Stimulated activated naive CD8-positive, alpha-beta T cell treated with anti-CD3 and anti-CD28 coated beads, Interleukin-15, Interleukin-2, amounts not matched to agents 100 ng/mL and 50 ng/mL, for 24 hours (primary cell): Measurements from ENCODE around the gene FNDC8.

Source experiments
- H3K27ac Mint-ChIP-seq: one replicate; pipeline ENCODE4 v1.8.0; 2021; ENCODE audit warnings: mild to moderate bottlenecking, mixed read lengths
- H3K27me3 Mint-ChIP-seq: one replicate; pipeline ENCODE4 v1.8.0; 2021; ENCODE audit warnings: mixed read lengths
- H3K36me3 Mint-ChIP-seq: one replicate; pipeline ENCODE4 v1.8.0; 2021; ENCODE audit warnings: low read depth, mixed read lengths
- H3K4me1 Mint-ChIP-seq: one replicate; pipeline ENCODE4 v1.8.0; 2021; ENCODE audit warnings: low read depth, mixed read lengths
- H3K4me3 Mint-ChIP-seq: one replicate; pipeline ENCODE4 v1.8.0; 2021; ENCODE audit warnings: mild to moderate bottlenecking, mixed read lengths
- H3K9me3 Mint-ChIP-seq: one replicate; pipeline ENCODE4 v1.8.0; 2021; ENCODE audit warnings: mixed read lengths

Gene FNDC8

GRCh38 chr17:35117984-35118383 lies 3.4 kb upstream of the FNDC8 start:
- Mint-ChIP-seq H3K9me3 (no peaks in the 10 kb centered on the region), H3K27ac (peak overlapping the region; percentile 86), H3K27me3 (no peaks in the 10 kb centered on the region), H3K36me3 (peaks cover 23% of the 10 kb centered on the region), H3K4me1 (peaks cover 39% of the 10 kb centered on the region), H3K4me3 (peak overlapping the region; percentile 89)

GRCh38 chr17:35119370-35120165 lies 1.8 kb upstream of the FNDC8 start, which contains the start of gene RAD51D:
Gene RAD51D (minus strand): TSS chr17:35119860. CDS start chr17:35119613, 247 bp downstream.
- Mint-ChIP-seq H3K27ac (peak within 1 kb of the TSS; percentile 86), H3K4me3 (peak within 1 kb of the TSS; percentile 89), H3K36me3 (peaks cover 23% of the 10 kb centered on the region), H3K4me1 (peaks cover 39% of the 10 kb centered on the region), H3K27me3 (no peaks in the 10 kb centered on the region), H3K9me3 (no peaks in the 10 kb centered on the region)

GRCh38 chr17:35127751-35128514 lies 6.5 kb downstream of the FNDC8 start:
- H3K36me3 Mint-ChIP-seq = peaks cover 11% of the 10 kb centered on the region
- no peak overlapping the region for H3K4me3 Mint-ChIP-seq
- no peak overlapping the region for H3K27ac Mint-ChIP-seq

GRCh38 chr17:35129154-35129972 lies 7.9 kb downstream of the FNDC8 start:
- H3K27ac Mint-ChIP-seq = no peak overlapping the region
- no peak overlapping the region for H3K4me3 Mint-ChIP-seq
- peaks cover 22% of the 10 kb centered on the region for H3K36me3 Mint-ChIP-seq
- H3K4me1 Mint-ChIP-seq = no peaks in the 10 kb centered on the region
- no peaks in the 10 kb centered on the region for H3K27me3 Mint-ChIP-seq
- no peaks in the 10 kb centered on the region for H3K9me3 Mint-ChIP-seq

More at GRCh38 chr17:35127751-35128514, 6.5 kb downstream of the FNDC8 start:
- Mint-ChIP-seq H3K27me3 (no peaks in the 10 kb centered on the region), H3K9me3 (no peaks in the 10 kb centered on the region), H3K4me1 (no peaks in the 10 kb centered on the region)

- peaks cover 26% of the 10 kb centered on the region for H3K36me3 Mint-ChIP-seq
- no peak overlapping the region for H3K4me3 Mint-ChIP-seq
- no peak overlapping the region for H3K27ac Mint-ChIP-seq
- no peaks in the 10 kb centered on the region for H3K27me3 Mint-ChIP-seq
- H3K4me1 Mint-ChIP-seq = no peaks in the 10 kb centered on the region
- no peaks in the 10 kb centered on the region for H3K9me3 Mint-ChIP-seq
Observed at GRCh38 chr17:35129973-35130351, 8.5 kb downstream of the FNDC8 start.

- Mint-ChIP-seq H3K4me1 (no peaks in the 10 kb centered on the region), H3K9me3 (no peaks in the 10 kb centered on the region), H3K27me3 (no peaks in the 10 kb centered on the region), H3K27ac (no peak overlapping the region), H3K4me3 (no peak overlapping the region), H3K36me3 (peaks cover 30% of the 10 kb centered on the region)
Observed at GRCh38 chr17:35130392-35130791, 9.0 kb downstream of the FNDC8 start.

GRCh38 chr17:35132099-35132498 lies 10.7 kb downstream of the FNDC8 start:
- Mint-ChIP-seq H3K4me1 (no peaks in the 10 kb centered on the region), H3K4me3 (no peak overlapping the region), H3K27ac (no peak overlapping the region), H3K9me3 (no peaks in the 10 kb centered on the region), H3K27me3 (no peaks in the 10 kb centered on the region), H3K36me3 (peaks cover 44% of the 10 kb centered on the region)

- H3K9me3 Mint-ChIP-seq = no peaks in the 10 kb centered on the region
- no peak overlapping the region for H3K4me3 Mint-ChIP-seq
- H3K27ac Mint-ChIP-seq = no peak overlapping the region
- H3K36me3 Mint-ChIP-seq = peaks cover 48% of the 10 kb centered on the region
- no peaks in the 10 kb centered on the region for H3K27me3 Mint-ChIP-seq
- H3K4me1 Mint-ChIP-seq = no peaks in the 10 kb centered on the region
Observed at GRCh38 chr17:35132816-35133550, 11.6 kb downstream of the FNDC8 start.

GRCh38 chr17:35135322-35135721 lies 13.9 kb downstream of the FNDC8 start:
- Mint-ChIP-seq H3K27ac (no peak overlapping the region), H3K4me1 (peaks cover 2% of the 10 kb centered on the region), H3K9me3 (no peaks in the 10 kb centered on the region), H3K27me3 (no peaks in the 10 kb centered on the region), H3K4me3 (no peak overlapping the region), H3K36me3 (peaks cover 54% of the 10 kb centered on the region)

- no peak overlapping the region for H3K27ac Mint-ChIP-seq
- H3K36me3 Mint-ChIP-seq = peaks cover 53% of the 10 kb centered on the region
- no peaks in the 10 kb centered on the region for H3K9me3 Mint-ChIP-seq
- no peak overlapping the region for H3K4me3 Mint-ChIP-seq
- peaks cover 15% of the 10 kb centered on the region for H3K4me1 Mint-ChIP-seq
- no peaks in the 10 kb centered on the region for H3K27me3 Mint-ChIP-seq
Observed at GRCh38 chr17:35138218-35138617, 16.8 kb downstream of the FNDC8 start.

GRCh38 chr17:35141681-35142466 lies 20.5 kb downstream of the FNDC8 start, which contains the start of gene NLE1:
Gene NLE1 (minus strand): TSS chr17:35142303. CDS start chr17:35142275, 28 bp downstream.
- Mint-ChIP-seq H3K4me3 (peak within 1 kb of the TSS; percentile 88), H3K4me1 (peaks cover 15% of the 10 kb centered on the region), H3K9me3 (no peaks in the 10 kb centered on the region), H3K36me3 (peaks cover 23% of the 10 kb centered on the region), H3K27ac (peak within 1 kb of the TSS; percentile 84), H3K27me3 (no peaks in the 10 kb centered on the region)

- peak overlapping the region; percentile 84 for H3K27ac Mint-ChIP-seq
- peak overlapping the region; percentile 88 for H3K4me3 Mint-ChIP-seq
- no peaks in the 10 kb centered on the region for H3K27me3 Mint-ChIP-seq
- peaks cover 15% of the 10 kb centered on the region for H3K4me1 Mint-ChIP-seq
- no peaks in the 10 kb centered on the region for H3K9me3 Mint-ChIP-seq
- H3K36me3 Mint-ChIP-seq = peaks cover 21% of the 10 kb centered on the region
Observed at GRCh38 chr17:35142467-35142796, 21.0 kb downstream of the FNDC8 start.

- Mint-ChIP-seq H3K27ac (no peak overlapping the region), H3K9me3 (no peaks in the 10 kb centered on the region), H3K4me3 (no peak overlapping the region), H3K36me3 (peaks cover 6% of the 10 kb centered on the region), H3K4me1 (peaks cover 15% of the 10 kb centered on the region), H3K27me3 (no peaks in the 10 kb centered on the region)
Observed at GRCh38 chr17:35144840-35145239, 23.4 kb downstream of the FNDC8 start.
